Fibroblast of lung (primary cell): ENCODE data around the gene CCDC30. TPM values are rescaled to one million over a fixed set of nuclear protein-coding genes. Genes with fewer than 3 reads are reported as not detected.
A peak's percentile ranks its signal among the peaks of the same experiment; 100 is the strongest.

ENCODE experiments used
- DNase-seq, 2 donors: peaks; one replicate each; pipeline versions ENCODE4 v3.0.0 to v3.0.0-alpha.2; 2010; ENCODE audit warnings: low read depth in 2 of 2
- H2AFZ ChIP-seq: 2 replicates; pipeline ENCODE4 v1.5.1; 2012; ENCODE audit warnings: low read length, control low read depth, inconsistent platforms
- H3K27ac ChIP-seq: 2 replicates; pipeline ENCODE4 v1.5.1; 2011; ENCODE audit warnings: low read length, control low read depth; ENCODE audit not compliant: insufficient read depth
- H3K27me3 ChIP-seq: 2 replicates; pipeline ENCODE4 v1.5.1; 2011; ENCODE audit warnings: mild to moderate bottlenecking, low read length; ENCODE audit not compliant: control insufficient read depth, insufficient read depth
- H3K36me3 ChIP-seq: 2 replicates; pipeline ENCODE4 v1.5.1; 2011; ENCODE audit warnings: low read length; ENCODE audit not compliant: control insufficient read depth, insufficient read depth
- H3K4me1 ChIP-seq: 2 replicates; pipeline ENCODE4 v1.5.1; 2011; ENCODE audit warnings: low read length; ENCODE audit not compliant: control insufficient read depth, insufficient read depth; ENCODE audit errors: extremely low read depth
- H3K4me2 ChIP-seq: 2 replicates; pipeline ENCODE4 v1.5.1; 2011; ENCODE audit warnings: low read length, control low read depth; ENCODE audit not compliant: insufficient read depth; ENCODE audit errors: extremely low read depth
- H3K4me3 ChIP-seq, 4 experiments: fragments of 200-600 bp in 1 of 4; sonication (generic) in 1 of 4; replicated peaks in 1 of 4; 2 replicates each; pipeline ENCODE4 v1.5.1; 2011 to 2016; ENCODE audit warnings: low read length in 4 of 4, low read depth in 3 of 4, mild to moderate bottlenecking in 3 of 4, control low read depth in 2 of 4, inconsistent platforms in 1 of 4, mixed read lengths in 1 of 4; ENCODE audit not compliant: insufficient read depth in 1 of 4; ENCODE audit errors: control extremely low read depth in 1 of 4
- H3K79me2 ChIP-seq: 2 replicates; pipeline ENCODE4 v1.5.1; 2012; ENCODE audit warnings: mild to moderate bottlenecking, low read length, inconsistent platforms; ENCODE audit not compliant: control insufficient read depth, insufficient read depth
- H3K9ac ChIP-seq: 2 replicates; pipeline ENCODE4 v1.5.1; 2011; ENCODE audit warnings: mild to moderate bottlenecking, low read length, control low read depth; ENCODE audit not compliant: insufficient read depth
- H3K9me3 ChIP-seq: 2 replicates; pipeline ENCODE4 v1.5.1; 2012; ENCODE audit warnings: low read depth, low read length; ENCODE audit not compliant: control insufficient read depth, insufficient read depth
- H4K20me1 ChIP-seq: 2 replicates; pipeline ENCODE4 v1.5.1; 2011; ENCODE audit warnings: low read length; ENCODE audit not compliant: control insufficient read depth, insufficient read depth; ENCODE audit errors: extremely low read depth
- CTCF ChIP-seq, 2 donors: IDR thresholded peaks in 1 of 2; conservative IDR thresholded peaks in 1 of 2; 1 replicate in 1 of 2; 2 replicates in 1 of 2; pipeline ENCODE4 v1.5.1; 2011 to 2012; ENCODE audit warnings: low read length in 2 of 2, control low read depth in 1 of 2, inconsistent platforms in 1 of 2, low read depth in 1 of 2, mild to moderate bottlenecking in 1 of 2
- EZH2 ChIP-seq: IDR thresholded peaks from 2 replicates; pipeline ENCODE4 v1.5.1; 2012; ENCODE audit warnings: low read length, control low read depth, mild to moderate bottlenecking; ENCODE audit errors: missing control alignments
- polyA plus RNA-seq, 2 donors: library from polyadenylated mRNA; depleted of rRNA in 1 of 2; stranded (reverse) in 1 of 2; unstranded in 1 of 2; fragments of >200 nt; gene quantifications; 2 replicates each; pipeline ENCODE4 v1.2.1, GENCODE V29; 2011 to 2012; ENCODE audit warnings: missing spikeins in 1 of 2
- total RNA-seq: library from RNA; depleted of rRNA; stranded (reverse); fragments of >200 nt; gene quantifications from 2 replicates; pipeline ENCODE4 v1.2.1, GENCODE V29; 2014

Gene CCDC30
- total and polyA plus RNA-seq, 2 donors (not counting 1 experiment from before 2014, with no cell fraction given), result 0.56 to 1.3 TPM

GRCh38 chr1:42679364-42679983 lies 216.4 kb downstream of the CCDC30 start:
- H3K9me3 ChIP-seq, result no peaks in the 10 kb centered on the region
- peak in 1 of 2 donors; percentile 27 for DNase-seq
- peaks cover 3% of the 10 kb centered on the region for H3K36me3 ChIP-seq
- peaks cover 17% of the 10 kb centered on the region for H3K79me2 ChIP-seq
- no peak overlapping the region for H3K4me3 ChIP-seq
- H3K9ac ChIP-seq, result no peak overlapping the region
- H4K20me1 ChIP-seq, result peaks cover 2% of the 10 kb centered on the region
- H3K27me3 ChIP-seq, result no peaks in the 10 kb centered on the region
- H3K27ac ChIP-seq, result no peak overlapping the region
- H2AFZ ChIP-seq, result no peak overlapping the region
- H3K4me2 ChIP-seq, result no peak overlapping the region
- TF ChIP-seq EZH2 (no peak), CTCF (conservative IDR thresholded peaks at IDR 0.05 in 1 of 2, IDR thresholded peaks at IDR 0.05 in 1 of 2; ENCODE audit: low read depth in 1 of 2, low read length in 2 of 2) (no peak)
- H3K4me1 ChIP-seq, result peaks cover 8% of the 10 kb centered on the region

GRCh38 chr1:42680055-42680454 lies 217.0 kb downstream of the CCDC30 start:
- no peak for DNase-seq
- Histone ChIP-seq H4K20me1 (peaks cover 2% of the 10 kb centered on the region), H3K36me3 (peaks cover 3% of the 10 kb centered on the region), H3K79me2 (peaks cover 23% of the 10 kb centered on the region), H3K4me1 (peaks cover 12% of the 10 kb centered on the region), H3K4me3 (no peak overlapping the region), H3K27me3 (no peaks in the 10 kb centered on the region), H3K9ac (no peak overlapping the region), H3K9me3 (no peaks in the 10 kb centered on the region), H3K4me2 (no peak overlapping the region), H3K27ac (no peak overlapping the region), H2AFZ (no peak overlapping the region)
- TF ChIP-seq CTCF (conservative IDR thresholded peaks at IDR 0.05 in 1 of 2, IDR thresholded peaks at IDR 0.05 in 1 of 2; ENCODE audit: low read depth in 1 of 2, low read length in 2 of 2), result no peak
- no peak for TF ChIP-seq EZH2

GRCh38 chr1:42680921-42681683 lies 218.0 kb downstream of the CCDC30 start:
- Histone ChIP-seq H3K4me2 (peak overlapping the region; percentile 48), H3K9ac (no peak overlapping the region), H3K4me1 (peaks cover 12% of the 10 kb centered on the region), H3K79me2 (peaks cover 33% of the 10 kb centered on the region), H4K20me1 (peaks cover 3% of the 10 kb centered on the region), H2AFZ (peak overlapping the region; percentile 79), H3K27ac (peak overlapping the region; percentile 81), H3K9me3 (no peaks in the 10 kb centered on the region), H3K36me3 (peaks cover 3% of the 10 kb centered on the region), H3K4me3 (peak overlapping the region; percentile 52 to 91 (median 72)), H3K27me3 (no peaks in the 10 kb centered on the region)
- DNase-seq, result peak; percentile 39 to 40
- no peak for TF ChIP-seq EZH2
